ENCODE data around the gene CYGB.
"Not testable (repeated sequence)": the region's sequence is repeated elsewhere in the genome, so short reads cannot be mapped to it uniquely, and the experiment has no call there.

The CYGB gene

GRCh38 chr17:76511668-76512365 lies 25.7 kb downstream of the CYGB start:
- Histone ChIP-seq H3K9ac (ENCODE audit: low read length) (no peak overlapping the region), H3K27ac (ENCODE audit: low read length) (no peak overlapping the region), H3K4me1 (ENCODE audit: control insufficient read depth, low read depth, low read length) (no peaks in the 10 kb centered on the region), H3K36me3 (ENCODE audit: control insufficient read depth, low read depth, low read length) (no peaks in the 10 kb centered on the region), H3K4me3 (ENCODE audit: low read length) (no peak overlapping the region), H3K27me3 (ENCODE audit: control insufficient read depth, insufficient read depth, low read length) (peaks cover 8% of the 10 kb centered on the region), H3K9me3 (ENCODE audit: control insufficient read depth, low read depth, low read length) (no peaks in the 10 kb centered on the region)

- Histone ChIP-seq H3K9ac (ENCODE audit: low read length) (no peak overlapping the region), H3K27me3 (ENCODE audit: control insufficient read depth, insufficient read depth, low read length) (peaks cover 9% of the 10 kb centered on the region), H3K4me3 (ENCODE audit: low read length) (no peak overlapping the region), H3K9me3 (ENCODE audit: control insufficient read depth, low read depth, low read length) (no peaks in the 10 kb centered on the region), H3K4me1 (ENCODE audit: control insufficient read depth, low read depth, low read length) (no peaks in the 10 kb centered on the region), H3K36me3 (ENCODE audit: control insufficient read depth, low read depth, low read length) (no peaks in the 10 kb centered on the region), H3K27ac (ENCODE audit: low read length) (no peak overlapping the region)
Observed at GRCh38 chr17:76510831-76511244, 26.7 kb downstream of the CYGB start.

- not testable (repeated sequence) for H3K4me1 ChIP-seq (ENCODE audit: control insufficient read depth, low read depth, low read length); H3K4me3 ChIP-seq (ENCODE audit: low read length); H3K9ac ChIP-seq (ENCODE audit: low read length); H3K9me3 ChIP-seq (ENCODE audit: control insufficient read depth, low read depth, low read length); H3K27ac ChIP-seq (ENCODE audit: low read length); H3K36me3 ChIP-seq (ENCODE audit: control insufficient read depth, low read depth, low read length); H3K27me3 ChIP-seq (ENCODE audit: control insufficient read depth, insufficient read depth, low read length)
Observed at GRCh38 chr17:76508472-76509063, 28.9 kb downstream of the CYGB start.

- Histone ChIP-seq H3K9me3 (ENCODE audit: control insufficient read depth, low read depth, low read length) (no peaks in the 10 kb centered on the region), H3K27ac (ENCODE audit: low read length) (no peak overlapping the region), H3K9ac (ENCODE audit: low read length) (no peak overlapping the region), H3K4me3 (ENCODE audit: low read length) (no peak overlapping the region), H3K36me3 (ENCODE audit: control insufficient read depth, low read depth, low read length) (no peaks in the 10 kb centered on the region), H3K4me1 (ENCODE audit: control insufficient read depth, low read depth, low read length) (peaks cover 4% of the 10 kb centered on the region), H3K27me3 (ENCODE audit: control insufficient read depth, insufficient read depth, low read length) (peaks cover 9% of the 10 kb centered on the region)
Observed at GRCh38 chr17:76506408-76507345, 30.8 kb downstream of the CYGB start.

GRCh38 chr17:76504117-76504516 lies 33.4 kb downstream of the CYGB start:
- no peak overlapping the region for H3K9ac ChIP-seq (ENCODE audit: low read length)
- H3K27me3 ChIP-seq (ENCODE audit: control insufficient read depth, insufficient read depth, low read length), result peaks cover 20% of the 10 kb centered on the region
- H3K27ac ChIP-seq (ENCODE audit: low read length), result no peak overlapping the region
- no peaks in the 10 kb centered on the region for H3K36me3 ChIP-seq (ENCODE audit: control insufficient read depth, low read depth, low read length)
- H3K4me1 ChIP-seq (ENCODE audit: control insufficient read depth, low read depth, low read length), result peaks cover 18% of the 10 kb centered on the region
- H3K4me3 ChIP-seq (ENCODE audit: low read length), result no peak overlapping the region
- H3K9me3 ChIP-seq (ENCODE audit: control insufficient read depth, low read depth, low read length), result no peaks in the 10 kb centered on the region

- peaks cover 19% of the 10 kb centered on the region for H3K27me3 ChIP-seq (ENCODE audit: control insufficient read depth, insufficient read depth, low read length)
- no peak overlapping the region for H3K27ac ChIP-seq (ENCODE audit: low read length)
- H3K4me3 ChIP-seq (ENCODE audit: low read length), result no peak overlapping the region
- H3K4me1 ChIP-seq (ENCODE audit: control insufficient read depth, low read depth, low read length), result peaks cover 33% of the 10 kb centered on the region
- H3K36me3 ChIP-seq (ENCODE audit: control insufficient read depth, low read depth, low read length), result no peaks in the 10 kb centered on the region
- H3K9ac ChIP-seq (ENCODE audit: low read length), result no peak overlapping the region
- H3K9me3 ChIP-seq (ENCODE audit: control insufficient read depth, low read depth, low read length), result no peaks in the 10 kb centered on the region
Observed at GRCh38 chr17:76502341-76503211, 34.9 kb downstream of the CYGB start.

GRCh38 chr17:76501827-76502307 lies 35.6 kb downstream of the CYGB start:
- Histone ChIP-seq H3K9ac (ENCODE audit: low read length) (no peak overlapping the region), H3K27me3 (ENCODE audit: control insufficient read depth, insufficient read depth, low read length) (peaks cover 12% of the 10 kb centered on the region), H3K9me3 (ENCODE audit: control insufficient read depth, low read depth, low read length) (no peaks in the 10 kb centered on the region), H3K27ac (ENCODE audit: low read length) (no peak overlapping the region), H3K4me1 (ENCODE audit: control insufficient read depth, low read depth, low read length) (peaks cover 38% of the 10 kb centered on the region), H3K4me3 (ENCODE audit: low read length) (peak overlapping the region; percentile 59), H3K36me3 (ENCODE audit: control insufficient read depth, low read depth, low read length) (no peaks in the 10 kb centered on the region)

GRCh38 chr17:76501018-76501826 lies 36.3 kb downstream of the CYGB start, which contains the start of gene RHBDF2:
Gene RHBDF2 (minus strand): TSS chr17:76501423. CDS start chr17:76481524, 19,899 bp downstream.
- peak within 1 kb of the TSS; percentile 59 for H3K4me3 ChIP-seq (ENCODE audit: low read length)
- H3K27ac ChIP-seq (ENCODE audit: low read length), result no peak within 1 kb of the TSS
- H3K9me3 ChIP-seq (ENCODE audit: control insufficient read depth, low read depth, low read length), result no peaks in the 10 kb centered on the region
- H3K9ac ChIP-seq (ENCODE audit: low read length), result peak within 1 kb of the TSS; percentile 52
- peaks cover 38% of the 10 kb centered on the region for H3K4me1 ChIP-seq (ENCODE audit: control insufficient read depth, low read depth, low read length)
- peaks cover 11% of the 10 kb centered on the region for H3K27me3 ChIP-seq (ENCODE audit: control insufficient read depth, insufficient read depth, low read length)
- no peaks in the 10 kb centered on the region for H3K36me3 ChIP-seq (ENCODE audit: control insufficient read depth, low read depth, low read length)

GRCh38 chr17:76500747-76501017 lies 36.8 kb downstream of the CYGB start:
- H3K4me3 ChIP-seq (ENCODE audit: low read length), result peak overlapping the region; percentile 59
- H3K36me3 ChIP-seq (ENCODE audit: control insufficient read depth, low read depth, low read length), result no peaks in the 10 kb centered on the region
- H3K27ac ChIP-seq (ENCODE audit: low read length), result no peak overlapping the region
- peaks cover 38% of the 10 kb centered on the region for H3K4me1 ChIP-seq (ENCODE audit: control insufficient read depth, low read depth, low read length)
- peaks cover 11% of the 10 kb centered on the region for H3K27me3 ChIP-seq (ENCODE audit: control insufficient read depth, insufficient read depth, low read length)
- H3K9me3 ChIP-seq (ENCODE audit: control insufficient read depth, low read depth, low read length), result no peaks in the 10 kb centered on the region
- H3K9ac ChIP-seq (ENCODE audit: low read length), result peak overlapping the region; percentile 52

- H3K36me3 ChIP-seq (ENCODE audit: control insufficient read depth, low read depth, low read length), result no peaks in the 10 kb centered on the region
- peak overlapping the region; percentile 59 for H3K4me3 ChIP-seq (ENCODE audit: low read length)
- H3K9ac ChIP-seq (ENCODE audit: low read length), result peak overlapping the region; percentile 52
- H3K27me3 ChIP-seq (ENCODE audit: control insufficient read depth, insufficient read depth, low read length), result peaks cover 11% of the 10 kb centered on the region
- H3K4me1 ChIP-seq (ENCODE audit: control insufficient read depth, low read depth, low read length), result peaks cover 38% of the 10 kb centered on the region
- H3K27ac ChIP-seq (ENCODE audit: low read length), result no peak overlapping the region
- no peaks in the 10 kb centered on the region for H3K9me3 ChIP-seq (ENCODE audit: control insufficient read depth, low read depth, low read length)
Observed at GRCh38 chr17:76500074-76500746, 37.3 kb downstream of the CYGB start.

All from iPS-18a (cell line).